Skeletal muscle tissue (tissue), 4 donors: ENCODE data around the gene UROC1. TPM values are rescaled to one million over a fixed set of nuclear protein-coding genes. Genes with fewer than 3 reads are reported as not detected.

ENCODE experiments used
- H3K27ac ChIP-seq: one replicate; pipeline ENCODE4 v1.7.0; 2013; ENCODE audit warnings: mild to moderate bottlenecking, low read depth, low read length, inconsistent platforms
- H3K27me3 ChIP-seq, 3 donors: one replicate each; pipeline ENCODE4 v1.7.0; 2013; ENCODE audit warnings: low read length in 3 of 3; ENCODE audit not compliant: control insufficient read depth in 3 of 3, insufficient read depth in 3 of 3
- H3K36me3 ChIP-seq, 3 donors: one replicate each; pipeline ENCODE4 v1.7.0; 2013; ENCODE audit warnings: low read length in 3 of 3; ENCODE audit not compliant: control insufficient read depth in 3 of 3, insufficient read depth in 3 of 3
- H3K4me1 ChIP-seq, 3 donors: one replicate each; pipeline ENCODE4 v1.7.0; 2013; ENCODE audit warnings: low read length in 3 of 3, mild to moderate bottlenecking in 3 of 3; ENCODE audit not compliant: control insufficient read depth in 3 of 3, insufficient read depth in 3 of 3
- H3K4me3 ChIP-seq, 3 donors: one replicate each; pipeline ENCODE4 v1.7.0; 2013; ENCODE audit warnings: low read length in 3 of 3
- H3K9ac ChIP-seq, 3 donors: one replicate each; pipeline ENCODE4 v1.7.0; 2013; ENCODE audit warnings: low read length in 3 of 3, mild to moderate bottlenecking in 3 of 3, moderate library complexity in 2 of 3, low read depth in 1 of 3
- H3K9me3 ChIP-seq, 3 donors: one replicate each; pipeline ENCODE4 v1.7.0; 2013; ENCODE audit warnings: low read length in 3 of 3; ENCODE audit not compliant: control insufficient read depth in 3 of 3
- total RNA-seq: library from RNA; depleted of rRNA; stranded (reverse); fragments of >200 nt; gene quantifications from one replicate; pipeline ENCODE4 v1.2.3, GENCODE V29; 2014
- donor health status: Osteomylitis.

Gene UROC1
- total RNA-seq, 1 donor from 2014 or later, result not detected

DNA sequence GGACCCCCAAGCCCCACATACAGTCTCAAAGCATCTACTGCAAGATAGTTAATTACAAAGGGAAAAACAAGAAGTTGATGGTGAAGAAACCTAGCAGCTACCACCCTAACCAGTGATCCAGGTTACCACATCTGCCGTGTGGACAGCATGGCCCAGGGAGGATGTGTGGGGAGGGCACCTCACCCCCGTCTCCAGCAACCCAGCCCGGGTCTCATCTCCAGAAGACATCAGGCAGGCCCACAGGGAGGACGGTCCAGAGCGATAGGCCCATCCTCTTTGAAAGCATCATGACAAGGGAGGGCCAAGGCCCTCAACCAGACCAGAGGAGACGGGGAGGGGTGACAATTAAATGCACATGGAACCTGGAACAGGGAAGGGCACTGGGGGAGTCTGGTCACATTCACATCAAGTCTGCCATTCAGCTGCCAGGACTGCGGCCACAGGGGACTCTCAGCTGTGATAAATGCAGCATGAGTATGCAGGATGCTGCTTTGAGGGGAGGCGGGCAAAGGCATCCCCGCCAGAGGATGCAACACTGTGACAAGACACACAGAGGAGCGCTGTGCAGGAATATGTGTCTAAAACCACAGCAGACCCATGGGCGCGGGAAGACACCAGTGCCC is 60.7 kb downstream of the UROC1 start:
- H3K27me3 ChIP-seq, result no peaks in the 10 kb centered on the region
- H3K36me3 ChIP-seq, result peaks cover 49 to 66% (median 52%) of the 10 kb centered on the region in 3 donors
- no peak overlapping the region for H3K27ac ChIP-seq
- H3K9ac ChIP-seq, result no peak overlapping the region
- H3K9me3 ChIP-seq, result no peaks in the 10 kb centered on the region
- H3K4me1 ChIP-seq, result peaks cover 34 to 62% (median 38%) of the 10 kb centered on the region in 3 donors
- H3K4me3 ChIP-seq, result no peak overlapping the region

GRCh38 chr3:126456211-126456610 is 61.4 kb downstream of the UROC1 start:
- Histone ChIP-seq H3K4me1 (peaks cover 28 to 56% (median 36%) of the 10 kb centered on the region in 3 donors), H3K27ac (no peak overlapping the region), H3K9ac (no peak overlapping the region), H3K36me3 (peaks cover 49 to 65% (median 50%) of the 10 kb centered on the region in 3 donors), H3K27me3 (no peaks in the 10 kb centered on the region), H3K4me3 (no peak overlapping the region), H3K9me3 (no peaks in the 10 kb centered on the region)

GRCh38 chr3:126454437-126455198 is 63.0 kb downstream of the UROC1 start:
- Histone ChIP-seq H3K4me3 (no peak overlapping the region), H3K9me3 (no peaks in the 10 kb centered on the region), H3K27ac (no peak overlapping the region), H3K9ac (no peak overlapping the region), H3K27me3 (no peaks in the 10 kb centered on the region), H3K4me1 (peaks cover 15 to 43% (median 22%) of the 10 kb centered on the region in 3 donors), H3K36me3 (peaks cover 52 to 66% (median 53%) of the 10 kb centered on the region in 3 donors)

- no peak overlapping the region for H3K9ac ChIP-seq
- H3K9me3 ChIP-seq, result no peaks in the 10 kb centered on the region
- H3K4me3 ChIP-seq, result no peak overlapping the region
- H3K27me3 ChIP-seq, result no peaks in the 10 kb centered on the region
- H3K36me3 ChIP-seq, result peaks cover 51 to 60% (median 52%) of the 10 kb centered on the region in 3 donors
- H3K4me1 ChIP-seq, result peaks cover 9 to 37% (median 16%) of the 10 kb centered on the region in 3 donors
- H3K27ac ChIP-seq, result no peak overlapping the region
Measured at GRCh38 chr3:126454025-126454424, 63.5 kb downstream of the UROC1 start.

GRCh38 chr3:126452213-126452612 is 65.4 kb downstream of the UROC1 start:
- Histone ChIP-seq H3K36me3 (peaks cover 43 to 58% (median 49%) of the 10 kb centered on the region in 3 donors), H3K9ac (peak overlapping the region in 1 of 3 donors; percentile 25), H3K27me3 (no peaks in the 10 kb centered on the region), H3K27ac (no peak overlapping the region), H3K4me3 (no peak overlapping the region), H3K9me3 (no peaks in the 10 kb centered on the region), H3K4me1 (peaks cover 12 to 44% (median 29%) of the 10 kb centered on the region in 3 donors)

DNA sequence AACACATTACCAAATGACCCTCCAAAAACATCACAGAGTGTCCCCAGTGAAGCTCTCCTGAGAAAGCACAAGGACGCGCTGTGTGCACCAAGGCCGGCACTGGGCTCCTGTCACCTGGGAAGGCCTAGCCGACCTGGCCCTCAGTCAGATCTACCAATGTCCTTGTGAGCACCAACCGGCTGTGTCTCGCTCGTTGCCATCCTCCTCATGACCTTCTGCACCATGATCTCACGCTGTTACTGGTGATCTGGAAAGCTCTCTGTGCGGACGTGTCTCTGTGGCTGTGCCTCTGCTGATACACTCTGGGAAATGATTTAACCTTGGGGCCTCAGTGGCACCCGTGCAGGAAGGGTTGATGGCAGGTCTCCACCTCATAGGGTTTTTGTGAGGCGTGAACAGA is 66.1 kb downstream of the UROC1 start:
- Histone ChIP-seq H3K27ac (no peak overlapping the region), H3K27me3 (no peaks in the 10 kb centered on the region), H3K4me3 (no peak overlapping the region), H3K9ac (peak overlapping the region in 1 of 3 donors; percentile 33), H3K9me3 (no peaks in the 10 kb centered on the region), H3K4me1 (peaks cover 12 to 41% (median 29%) of the 10 kb centered on the region in 3 donors), H3K36me3 (peaks cover 36 to 51% (median 42%) of the 10 kb centered on the region in 3 donors)

DNA sequence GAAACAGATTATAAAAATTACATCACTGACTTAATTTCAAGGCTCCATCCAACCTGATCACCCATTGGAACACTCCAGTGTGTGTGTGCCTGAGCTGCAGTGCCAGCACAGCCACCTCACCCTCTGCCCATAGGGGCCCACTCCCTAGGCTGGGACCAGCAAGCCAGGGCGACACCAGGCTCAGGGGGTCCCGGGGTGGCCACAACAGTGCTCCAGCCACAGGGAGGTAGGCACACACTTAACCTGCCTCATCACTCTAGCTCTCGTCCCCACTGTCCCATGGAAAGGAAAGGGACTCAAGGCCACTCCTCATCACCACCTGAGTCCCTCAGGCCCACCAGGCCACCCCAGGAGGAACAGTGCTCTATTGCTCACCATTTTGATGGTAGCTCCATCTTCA is 66.8 kb downstream of the UROC1 start:
- Histone ChIP-seq H3K27ac (no peak overlapping the region), H3K4me3 (no peak overlapping the region), H3K27me3 (no peaks in the 10 kb centered on the region), H3K36me3 (peaks cover 37 to 50% (median 39%) of the 10 kb centered on the region in 3 donors), H3K9me3 (no peaks in the 10 kb centered on the region), H3K4me1 (peaks cover 12 to 40% (median 29%) of the 10 kb centered on the region in 3 donors), H3K9ac (no peak overlapping the region)

DNA sequence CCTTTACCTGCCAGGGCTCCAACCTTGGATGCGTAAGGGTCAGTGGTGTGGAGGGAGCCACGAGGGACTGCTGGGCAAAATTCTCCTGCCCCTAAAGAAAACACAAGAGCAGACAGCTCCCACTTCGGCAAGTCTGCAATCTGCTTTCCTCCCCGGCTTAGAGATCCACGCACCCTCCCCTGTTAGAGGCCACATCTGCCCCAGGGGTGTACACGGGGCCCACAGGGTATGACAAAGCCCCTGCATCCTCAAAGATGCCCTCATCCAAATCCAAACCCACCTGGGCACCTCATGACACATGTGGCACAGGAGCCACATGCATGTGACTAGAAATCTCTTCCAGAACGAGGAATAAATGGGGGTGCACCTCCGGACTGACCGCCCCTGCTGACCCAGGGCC is 67.4 kb downstream of the UROC1 start:
- H3K27me3 ChIP-seq, result no peaks in the 10 kb centered on the region
- peaks cover 10 to 40% (median 33%) of the 10 kb centered on the region in 3 donors for H3K4me1 ChIP-seq
- no peak overlapping the region for H3K4me3 ChIP-seq
- peaks cover 37 to 46% (median 41%) of the 10 kb centered on the region in 3 donors for H3K36me3 ChIP-seq
- H3K9ac ChIP-seq, result no peak overlapping the region
- no peaks in the 10 kb centered on the region for H3K9me3 ChIP-seq
- no peak overlapping the region for H3K27ac ChIP-seq

DNA sequence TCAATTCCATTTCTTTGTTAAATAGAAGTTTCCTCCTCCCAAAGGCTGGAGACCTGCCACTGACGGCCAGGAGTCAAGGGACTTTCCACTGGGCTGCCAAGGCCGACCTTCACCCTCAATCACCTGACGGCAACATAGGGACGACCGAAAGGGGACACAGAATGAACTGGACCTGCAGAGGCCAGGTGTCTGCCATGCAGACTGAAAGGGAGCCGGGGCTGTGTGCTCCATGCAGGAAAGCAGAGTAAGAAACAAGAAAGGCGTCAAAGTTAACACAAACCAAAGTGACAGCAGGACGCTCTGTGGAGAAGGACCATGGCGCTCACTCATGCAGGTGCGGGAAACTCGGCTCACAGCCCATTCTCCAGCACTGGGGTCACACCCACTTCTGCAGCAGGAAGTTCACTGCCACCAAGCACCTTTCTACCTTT is 67.9 kb downstream of the UROC1 start:
- Histone ChIP-seq H3K4me1 (peaks cover 9 to 37% (median 33%) of the 10 kb centered on the region in 3 donors), H3K36me3 (peaks cover 37 to 41% (median 41%) of the 10 kb centered on the region in 3 donors), H3K9me3 (no peaks in the 10 kb centered on the region), H3K27me3 (no peaks in the 10 kb centered on the region), H3K9ac (no peak overlapping the region), H3K4me3 (no peak overlapping the region), H3K27ac (no peak overlapping the region)

- Histone ChIP-seq H3K27ac (no peak overlapping the region), H3K4me3 (no peak overlapping the region), H3K27me3 (no peaks in the 10 kb centered on the region), H3K36me3 (peaks cover 37 to 39% (median 37%) of the 10 kb centered on the region in 3 donors), H3K9ac (no peak overlapping the region), H3K9me3 (no peaks in the 10 kb centered on the region), H3K4me1 (peaks cover 9 to 33% (median 29%) of the 10 kb centered on the region in 3 donors)
Measured at GRCh38 chr3:126448893-126449180, 68.7 kb downstream of the UROC1 start.
